Fibroblast of lung (primary cell): ENCODE results near the gene INTS7. TPM values are rescaled to one million over a fixed set of nuclear protein-coding genes. Genes with fewer than 3 reads are reported as not detected.
A peak's percentile ranks its signal among the peaks of the same experiment; 100 is the strongest.

Experiments
- DNase-seq, 2 donors: peaks; one replicate each; pipeline versions ENCODE4 v3.0.0 to v3.0.0-alpha.2; 2010; ENCODE audit warnings: low read depth in 2 of 2
- H2AFZ ChIP-seq: 2 replicates; pipeline ENCODE4 v1.5.1; 2012; ENCODE audit warnings: low read length, control low read depth, inconsistent platforms
- H3K27ac ChIP-seq: 2 replicates; pipeline ENCODE4 v1.5.1; 2011; ENCODE audit warnings: low read length, control low read depth; ENCODE audit not compliant: insufficient read depth
- H3K27me3 ChIP-seq: 2 replicates; pipeline ENCODE4 v1.5.1; 2011; ENCODE audit warnings: mild to moderate bottlenecking, low read length; ENCODE audit not compliant: control insufficient read depth, insufficient read depth
- H3K36me3 ChIP-seq: 2 replicates; pipeline ENCODE4 v1.5.1; 2011; ENCODE audit warnings: low read length; ENCODE audit not compliant: control insufficient read depth, insufficient read depth
- H3K4me1 ChIP-seq: 2 replicates; pipeline ENCODE4 v1.5.1; 2011; ENCODE audit warnings: low read length; ENCODE audit not compliant: control insufficient read depth, insufficient read depth; ENCODE audit errors: extremely low read depth
- H3K4me2 ChIP-seq: 2 replicates; pipeline ENCODE4 v1.5.1; 2011; ENCODE audit warnings: low read length, control low read depth; ENCODE audit not compliant: insufficient read depth; ENCODE audit errors: extremely low read depth
- H3K4me3 ChIP-seq, 4 experiments: fragments of 200-600 bp in 1 of 4; sonication (generic) in 1 of 4; replicated peaks in 1 of 4; 2 replicates each; pipeline ENCODE4 v1.5.1; 2011 to 2016; ENCODE audit warnings: low read length in 4 of 4, low read depth in 3 of 4, mild to moderate bottlenecking in 3 of 4, control low read depth in 2 of 4, inconsistent platforms in 1 of 4, mixed read lengths in 1 of 4; ENCODE audit not compliant: insufficient read depth in 1 of 4; ENCODE audit errors: control extremely low read depth in 1 of 4
- H3K79me2 ChIP-seq: 2 replicates; pipeline ENCODE4 v1.5.1; 2012; ENCODE audit warnings: mild to moderate bottlenecking, low read length, inconsistent platforms; ENCODE audit not compliant: control insufficient read depth, insufficient read depth
- H3K9ac ChIP-seq: 2 replicates; pipeline ENCODE4 v1.5.1; 2011; ENCODE audit warnings: mild to moderate bottlenecking, low read length, control low read depth; ENCODE audit not compliant: insufficient read depth
- H3K9me3 ChIP-seq: 2 replicates; pipeline ENCODE4 v1.5.1; 2012; ENCODE audit warnings: low read depth, low read length; ENCODE audit not compliant: control insufficient read depth, insufficient read depth
- H4K20me1 ChIP-seq: 2 replicates; pipeline ENCODE4 v1.5.1; 2011; ENCODE audit warnings: low read length; ENCODE audit not compliant: control insufficient read depth, insufficient read depth; ENCODE audit errors: extremely low read depth
- CTCF ChIP-seq, 2 donors: IDR thresholded peaks in 1 of 2; conservative IDR thresholded peaks in 1 of 2; 1 replicate in 1 of 2; 2 replicates in 1 of 2; pipeline ENCODE4 v1.5.1; 2011 to 2012; ENCODE audit warnings: low read length in 2 of 2, control low read depth in 1 of 2, inconsistent platforms in 1 of 2, low read depth in 1 of 2, mild to moderate bottlenecking in 1 of 2
- EZH2 ChIP-seq: IDR thresholded peaks from 2 replicates; pipeline ENCODE4 v1.5.1; 2012; ENCODE audit warnings: low read length, control low read depth, mild to moderate bottlenecking; ENCODE audit errors: missing control alignments
- polyA plus RNA-seq, 2 donors: library from polyadenylated mRNA; depleted of rRNA in 1 of 2; stranded (reverse) in 1 of 2; unstranded in 1 of 2; fragments of >200 nt; gene quantifications; 2 replicates each; pipeline ENCODE4 v1.2.1, GENCODE V29; 2011 to 2012; ENCODE audit warnings: missing spikeins in 1 of 2
- total RNA-seq: library from RNA; depleted of rRNA; stranded (reverse); fragments of >200 nt; gene quantifications from 2 replicates; pipeline ENCODE4 v1.2.1, GENCODE V29; 2014

Gene INTS7
- total and polyA plus RNA-seq, 2 donors (not counting 1 experiment from before 2014, with no cell fraction given) = 20.6 to 23.7 TPM

DNA sequence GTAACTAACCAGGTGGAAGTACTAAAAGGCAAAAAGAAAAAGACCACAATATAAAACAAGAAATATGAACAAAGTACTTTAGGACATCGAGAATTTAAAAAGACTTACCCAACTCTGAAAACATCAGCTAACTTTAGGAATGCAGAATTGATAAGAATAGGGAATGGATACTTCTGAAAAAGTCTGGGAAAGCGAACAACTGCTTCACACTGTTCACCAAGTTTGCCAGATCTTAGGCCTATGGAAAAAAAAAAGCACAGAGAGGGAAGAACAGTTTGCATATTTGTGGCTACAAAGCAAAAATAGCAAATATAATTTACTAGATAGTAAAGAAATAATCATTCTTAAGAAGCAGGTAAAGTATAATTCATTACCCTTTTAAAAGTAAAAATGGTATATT lies 14.4 kb downstream of the INTS7 start:
- Histone ChIP-seq H3K9ac (no peak overlapping the region), H3K79me2 (peaks cover 4% of the 10 kb centered on the region)
- no peak for TF ChIP-seq CTCF (conservative IDR thresholded peaks at IDR 0.05 in 1 of 2, IDR thresholded peaks at IDR 0.05 in 1 of 2; ENCODE audit: low read depth in 1 of 2, low read length in 2 of 2)
- TF ChIP-seq EZH2 = no peak

GRCh38 chr1:212013672-212014071 lies 21.7 kb downstream of the INTS7 start:
- H3K4me1 ChIP-seq = no peaks in the 10 kb centered on the region
- no peaks in the 10 kb centered on the region for H3K36me3 ChIP-seq
- no peak overlapping the region for H2AFZ ChIP-seq
- no peaks in the 10 kb centered on the region for H3K9me3 ChIP-seq
- H3K4me2 ChIP-seq = no peak overlapping the region
- no peaks in the 10 kb centered on the region for H4K20me1 ChIP-seq
- DNase-seq = no peak
- TF ChIP-seq CTCF (conservative IDR thresholded peaks at IDR 0.05 in 1 of 2, IDR thresholded peaks at IDR 0.05 in 1 of 2; ENCODE audit: low read depth in 1 of 2, low read length in 2 of 2) (no peak), EZH2 (no peak)
- H3K27ac ChIP-seq = no peak overlapping the region
- no peaks in the 10 kb centered on the region for H3K79me2 ChIP-seq
- no peaks in the 10 kb centered on the region for H3K27me3 ChIP-seq
- no peak overlapping the region for H3K9ac ChIP-seq
- no peak overlapping the region for H3K4me3 ChIP-seq

More for the DNA sequence above, 14.4 kb downstream of the INTS7 start:
- H3K4me3 ChIP-seq = no peak overlapping the region
- DNase-seq = no peak
- no peaks in the 10 kb centered on the region for H3K36me3 ChIP-seq
- no peaks in the 10 kb centered on the region for H3K27me3 ChIP-seq
- no peaks in the 10 kb centered on the region for H4K20me1 ChIP-seq
- no peak overlapping the region for H3K4me2 ChIP-seq
- no peak overlapping the region for H3K27ac ChIP-seq
- no peaks in the 10 kb centered on the region for H3K9me3 ChIP-seq
- H2AFZ ChIP-seq = no peak overlapping the region
- H3K4me1 ChIP-seq = no peaks in the 10 kb centered on the region

DNA sequence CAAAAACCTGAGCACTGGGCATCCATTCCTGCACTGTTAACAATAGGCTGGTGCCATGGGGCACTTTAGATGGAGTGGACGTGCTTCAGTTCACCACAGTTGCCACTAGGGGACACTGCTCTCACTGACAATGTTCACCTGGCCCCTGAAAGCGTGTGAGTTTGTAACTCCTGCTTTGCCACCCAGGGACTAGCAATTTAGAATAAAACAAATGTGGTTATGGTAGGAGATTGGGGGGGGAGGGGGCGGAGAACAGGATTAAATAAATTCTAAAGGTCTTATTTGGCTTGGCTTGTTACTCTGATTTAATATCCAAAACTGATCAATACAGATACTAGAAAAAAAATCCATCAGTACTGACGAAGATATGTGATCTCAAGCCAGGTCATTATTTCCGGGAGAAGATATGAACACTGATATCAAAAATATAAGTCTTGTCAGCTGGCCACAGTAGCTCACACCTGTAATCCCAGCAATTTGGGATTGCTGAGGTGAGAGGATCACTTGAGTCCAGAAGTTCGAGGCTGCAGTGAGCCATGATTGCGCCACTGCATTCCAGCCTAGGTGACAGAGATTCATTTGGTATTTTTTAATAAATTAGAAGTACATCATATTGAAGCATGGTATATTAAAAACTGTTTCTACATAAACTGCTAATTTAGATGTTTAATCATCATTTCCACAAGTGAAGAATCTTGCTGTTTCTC lies 23.2 kb downstream of the INTS7 start:
- Histone ChIP-seq H3K4me2 (no peak overlapping the region), H3K27me3 (no peaks in the 10 kb centered on the region), H3K27ac (no peak overlapping the region), H3K9me3 (no peaks in the 10 kb centered on the region), H3K9ac (no peak overlapping the region), H4K20me1 (no peaks in the 10 kb centered on the region), H2AFZ (no peak overlapping the region), H3K4me1 (no peaks in the 10 kb centered on the region), H3K79me2 (no peaks in the 10 kb centered on the region), H3K4me3 (no peak overlapping the region), H3K36me3 (no peaks in the 10 kb centered on the region)
- TF ChIP-seq CTCF (conservative IDR thresholded peaks at IDR 0.05 in 1 of 2, IDR thresholded peaks at IDR 0.05 in 1 of 2; ENCODE audit: low read depth in 1 of 2, low read length in 2 of 2) (peak; percentile 99 to 100), EZH2 (no peak)
- DNase-seq = peak; percentile 51 to 73
